Kidney glomerular epithelial cell (primary cell): ENCODE measurements around the gene NEDD9.
A peak's percentile ranks its signal among the peaks of the same experiment; 100 is the strongest.

Experiments used
- DNase-seq: peaks from one replicate; lab custom pipeline; 2025; lab: John Stamatoyannopoulos, UW

NEDD9 gene

GRCh38 chr6:11262242-11262641 is 29.8 kb upstream of the NEDD9 start:
- no peak for DNase-seq

- no peak for DNase-seq
Measured at GRCh38 chr6:11260249-11261038, 28.0 kb upstream of the NEDD9 start.

DNA sequence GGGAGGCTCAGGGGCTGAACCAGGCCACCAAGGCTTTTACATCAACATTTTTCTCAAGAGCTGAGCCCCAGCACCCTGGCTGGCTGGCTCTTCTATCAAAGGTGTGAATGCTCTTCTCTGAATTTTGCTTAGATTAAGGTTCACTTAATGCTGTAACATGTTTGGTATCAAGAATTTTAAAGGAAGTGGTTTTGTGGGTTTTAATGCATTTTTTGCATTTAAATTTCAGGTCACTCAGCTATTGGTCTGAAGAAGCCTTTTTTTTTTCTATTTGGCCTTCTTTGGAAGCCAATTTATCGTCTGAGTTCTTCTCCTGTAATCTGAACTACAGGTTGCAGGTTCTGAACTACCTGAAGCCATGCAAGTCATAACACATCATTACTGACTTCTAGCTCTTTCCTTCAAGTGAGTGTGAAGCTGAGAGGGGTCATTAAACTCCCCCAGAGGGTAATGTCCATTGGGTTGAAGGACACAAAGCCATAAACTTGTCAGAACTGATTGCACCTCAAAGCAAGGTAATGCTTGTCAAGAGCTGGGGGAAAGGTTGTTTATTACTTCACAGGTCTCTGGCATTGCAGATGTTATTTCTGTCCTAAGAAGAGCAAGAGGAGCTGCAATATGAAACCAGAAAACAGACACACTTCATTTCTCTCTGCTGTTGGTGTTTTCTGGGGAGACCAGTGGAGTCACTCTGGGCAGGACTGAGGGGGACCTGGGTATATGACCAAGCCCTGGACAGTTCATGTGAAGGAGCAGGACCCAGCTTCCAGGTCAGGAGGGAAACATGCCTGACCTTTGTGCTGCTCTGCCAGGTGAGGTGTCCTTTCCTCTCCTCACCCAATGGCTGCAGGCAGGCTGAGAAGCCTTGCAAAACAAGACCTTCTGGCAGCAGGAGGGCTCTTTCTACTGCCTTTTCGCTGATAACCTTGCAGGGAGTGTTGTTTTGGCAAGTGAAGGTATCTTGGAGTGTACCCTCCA is 26.1 kb upstream of the NEDD9 start:
- DNase-seq, result no peak

DNA sequence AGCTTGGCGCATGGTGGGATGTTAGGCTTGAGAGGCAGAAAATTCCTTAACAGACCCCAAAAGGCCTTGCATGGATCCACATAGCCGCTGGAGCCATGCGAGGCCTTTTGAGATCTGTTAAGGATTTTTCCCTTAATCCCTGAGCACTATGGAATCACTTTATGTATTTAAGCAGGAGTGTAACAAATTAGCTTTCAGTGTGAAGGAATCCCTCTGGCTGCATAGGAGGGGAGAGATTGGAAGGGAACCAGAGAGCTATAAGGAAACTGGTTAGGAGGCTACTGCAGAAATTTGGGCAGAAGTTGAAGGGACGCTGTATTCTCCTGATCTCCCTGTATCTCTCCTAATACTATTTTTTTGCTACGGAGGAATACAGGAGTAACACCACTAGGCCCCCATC is 23.1 kb upstream of the NEDD9 start:
- DNase-seq, result no peak

GRCh38 chr6:11253594-11253993 is 21.1 kb upstream of the NEDD9 start:
- DNase-seq, result no peak

DNA sequence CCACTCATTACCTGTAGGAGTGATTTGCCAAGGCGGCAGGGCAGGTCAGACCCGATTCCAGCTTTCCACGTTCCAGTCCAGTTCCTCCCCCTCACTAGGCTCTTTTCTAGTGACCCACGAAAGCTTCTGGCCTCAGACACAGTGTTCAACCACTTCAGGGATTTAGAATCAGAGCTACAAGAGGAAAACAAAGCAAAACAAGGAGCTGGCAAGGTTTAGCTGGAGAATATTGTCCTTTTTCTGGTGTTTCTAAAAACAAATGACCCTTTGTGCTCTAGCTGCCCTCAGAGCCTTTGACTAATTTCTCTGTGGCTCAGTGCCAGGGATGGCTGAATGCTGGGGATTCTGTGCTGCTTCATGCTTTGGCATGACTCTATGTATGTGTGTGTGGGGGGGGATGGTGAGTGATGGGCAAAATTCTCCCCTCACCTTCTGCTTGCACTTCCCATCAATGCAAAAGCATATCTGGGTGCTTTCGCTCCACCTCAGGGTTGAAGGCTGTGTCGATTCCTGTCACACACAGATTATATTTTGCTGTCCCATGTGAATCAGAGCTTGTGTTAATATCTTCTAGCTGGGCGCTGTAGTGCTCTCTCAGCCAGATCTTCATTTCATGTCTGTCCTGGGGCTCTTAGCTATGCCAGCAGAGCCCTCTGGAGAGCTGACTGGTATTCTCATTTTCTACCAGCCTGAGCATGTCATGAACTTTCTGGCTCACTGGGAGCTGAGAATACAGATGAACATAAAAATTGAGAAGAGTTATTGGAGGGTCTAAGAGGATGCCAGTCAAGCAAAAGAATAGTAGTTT is 19.3 kb upstream of the NEDD9 start:
- DNase-seq, result peak; percentile 66

DNA sequence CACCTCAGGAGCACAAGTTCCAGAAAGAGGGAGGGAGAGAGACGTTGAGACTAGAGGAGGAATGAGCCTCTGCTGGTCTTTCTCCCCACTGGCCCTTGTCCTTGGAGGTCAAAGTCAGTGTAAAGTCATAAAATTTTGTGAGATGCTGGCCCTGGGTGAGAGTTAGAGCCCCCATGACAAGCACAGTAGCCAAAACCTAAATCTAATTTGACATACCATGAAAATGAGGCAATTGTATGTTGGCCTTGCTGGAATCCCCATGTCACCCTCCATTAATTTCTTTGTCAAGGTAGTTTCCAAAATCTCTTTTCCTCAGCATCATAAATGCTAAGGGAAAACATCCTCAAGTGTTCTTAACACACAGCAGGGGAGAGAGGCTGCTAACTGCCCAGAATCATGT is 17.6 kb upstream of the NEDD9 start:
- no peak for DNase-seq

DNA sequence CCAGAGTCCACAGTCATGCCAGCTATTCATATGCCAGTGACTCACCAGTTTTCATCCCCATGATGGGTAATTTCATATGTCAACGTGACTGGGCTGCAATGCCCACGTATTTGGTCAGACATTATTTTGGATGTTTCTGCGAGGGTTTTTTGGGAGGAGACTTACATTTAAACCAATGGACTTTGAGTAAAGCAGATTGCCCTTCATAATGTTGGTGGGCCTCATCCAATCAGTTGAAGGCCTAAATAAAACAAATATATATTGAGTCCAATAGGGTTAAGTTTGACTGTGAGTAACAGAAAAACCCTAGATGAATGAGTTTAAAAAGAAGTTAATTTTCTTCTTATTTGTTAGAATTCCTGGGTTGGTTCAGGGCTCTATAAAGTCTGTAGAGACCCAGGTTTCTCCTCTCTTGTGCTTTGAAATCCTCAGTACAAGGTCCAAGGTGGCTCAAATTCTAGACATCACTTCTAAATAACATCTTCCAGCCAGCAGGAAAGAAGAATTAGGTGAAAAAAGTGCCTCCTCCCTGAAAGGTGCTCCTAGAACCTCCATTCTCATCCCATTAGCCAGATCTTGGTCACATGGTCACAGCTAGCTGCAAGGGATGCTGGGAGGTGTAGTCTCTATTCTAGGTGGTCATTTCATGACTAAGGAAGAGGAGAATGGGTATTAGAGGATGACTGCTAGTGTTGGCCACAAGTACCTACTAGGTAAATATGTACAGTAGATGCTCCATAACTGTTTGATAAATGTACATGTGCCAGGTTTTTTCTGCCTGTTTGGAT is 16.7 kb upstream of the NEDD9 start:
- DNase-seq, result no peak

GRCh38 chr6:11246722-11247121 is 14.3 kb upstream of the NEDD9 start:
- no peak for DNase-seq

GRCh38 chr6:11245381-11246256 is 13.2 kb upstream of the NEDD9 start:
- no peak for DNase-seq

DNA sequence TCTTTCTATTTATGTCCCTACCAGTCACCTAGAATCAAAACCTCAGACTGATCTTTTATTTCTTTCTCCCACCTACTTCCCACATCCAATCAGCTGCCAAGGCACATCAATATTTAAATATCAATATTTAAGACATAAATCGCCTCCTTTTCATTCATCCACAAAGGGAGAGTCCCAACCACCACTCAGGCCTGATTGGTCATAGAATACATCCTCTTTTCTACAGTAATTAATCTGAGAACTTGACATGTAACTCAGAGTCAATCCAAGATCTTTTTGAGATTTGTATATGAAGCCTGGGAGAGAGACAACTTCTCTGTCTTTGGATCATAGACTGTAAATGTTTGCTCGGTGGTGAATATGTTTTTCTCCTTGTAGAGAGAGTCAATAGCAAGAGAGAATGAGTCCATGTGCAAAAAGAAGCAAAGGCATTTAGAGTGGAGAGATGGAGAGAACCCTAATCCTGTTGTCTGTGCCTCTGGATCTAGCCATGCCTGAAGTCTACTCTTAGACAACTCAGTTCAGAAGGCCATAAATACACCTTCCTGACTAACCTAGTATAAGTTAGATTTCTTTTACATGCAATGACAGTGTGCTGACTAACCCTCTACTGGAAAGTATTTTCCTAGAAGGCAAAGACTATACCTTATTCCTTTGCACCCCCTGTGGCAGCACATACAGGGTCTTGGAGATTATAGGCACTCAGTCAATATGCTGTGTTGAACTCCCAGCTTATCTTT is 12.1 kb upstream of the NEDD9 start:
- DNase-seq, result no peak

GRCh38 chr6:11243861-11244260 is 11.4 kb upstream of the NEDD9 start:
- no peak for DNase-seq

DNA sequence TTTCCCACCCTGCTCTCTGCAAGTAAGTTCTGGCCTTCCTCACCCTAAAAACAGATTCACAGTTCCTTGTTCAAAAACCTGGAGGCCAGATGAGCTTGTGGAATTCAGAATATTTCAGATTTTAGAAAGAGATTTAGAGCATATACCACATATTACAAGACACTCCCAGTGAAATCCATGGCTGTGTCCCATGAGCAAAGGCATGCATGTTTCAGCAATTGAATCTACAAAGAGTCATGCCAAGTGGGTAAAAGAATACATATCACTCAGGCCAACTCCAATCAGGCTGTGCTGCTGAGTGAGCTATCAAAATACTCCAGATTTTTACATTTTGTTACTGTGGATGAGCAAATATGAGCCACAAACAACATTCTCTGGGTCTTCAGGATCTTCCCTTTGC is 10.2 kb upstream of the NEDD9 start:
- DNase-seq, result no peak

DNA sequence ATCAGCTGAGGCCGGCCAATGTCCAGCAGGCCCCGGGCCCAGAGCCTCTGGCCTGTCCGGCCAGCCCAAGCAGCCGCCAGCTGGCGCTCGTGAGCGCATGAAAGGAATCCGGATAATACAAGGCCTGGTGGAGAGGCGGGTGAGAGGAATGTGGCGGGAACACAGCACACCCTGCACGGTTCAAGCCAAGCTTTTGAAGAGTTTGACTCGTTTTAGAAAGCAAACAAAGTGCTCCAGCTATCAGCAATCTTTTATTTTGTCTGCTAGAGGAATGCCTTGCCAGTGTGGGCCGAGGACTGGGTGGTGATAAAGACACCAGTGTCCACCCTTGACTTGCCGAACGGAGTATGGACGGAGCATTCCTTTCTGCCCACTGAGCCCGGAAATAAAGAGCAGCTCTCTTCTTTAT is 9.3 kb upstream of the NEDD9 start:
- no peak for DNase-seq

GRCh38 chr6:11241154-11241792 is 8.8 kb upstream of the NEDD9 start:
- no peak for DNase-seq

GRCh38 chr6:11237956-11238355 is 5.5 kb upstream of the NEDD9 start:
- no peak for DNase-seq

DNA sequence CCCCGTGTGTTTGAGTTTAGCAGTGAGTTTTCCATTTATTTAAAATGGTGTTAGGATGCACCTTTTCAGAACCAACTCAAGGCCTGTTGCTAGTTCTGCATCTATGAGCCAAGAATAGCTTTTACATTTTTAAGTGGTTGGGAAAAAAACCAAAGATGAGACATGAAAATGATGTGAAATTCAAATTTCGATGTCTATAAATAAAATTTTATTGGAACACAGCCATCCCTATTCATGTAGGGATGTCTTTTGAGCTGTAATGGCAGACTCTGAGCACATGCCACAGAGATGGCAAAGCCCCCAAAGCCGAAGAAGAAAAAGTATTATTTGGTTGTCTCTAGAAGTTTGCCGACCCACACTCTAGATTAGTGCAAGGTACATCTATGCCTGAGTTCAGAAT is 5.0 kb upstream of the NEDD9 start:
- no peak for DNase-seq

DNA sequence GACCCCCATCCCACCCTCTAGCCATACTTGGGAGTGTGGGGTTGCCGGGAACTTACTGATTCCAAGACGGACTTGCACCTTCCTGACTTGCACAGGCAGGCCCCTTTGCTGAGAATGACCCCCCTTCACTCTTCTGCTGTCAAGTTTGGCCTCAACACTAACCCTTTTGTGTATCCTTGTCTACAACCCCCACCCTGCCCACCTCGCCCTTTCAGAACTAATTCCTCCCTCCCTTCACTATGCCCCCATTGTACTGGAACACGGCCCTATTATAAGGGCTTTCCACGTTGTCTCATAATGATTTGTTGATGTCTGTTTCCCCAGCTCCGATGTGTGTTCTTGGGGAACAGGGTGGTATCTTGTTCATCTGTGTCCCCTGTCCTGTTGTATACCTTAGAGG is 4.4 kb upstream of the NEDD9 start:
- DNase-seq, result no peak

DNA sequence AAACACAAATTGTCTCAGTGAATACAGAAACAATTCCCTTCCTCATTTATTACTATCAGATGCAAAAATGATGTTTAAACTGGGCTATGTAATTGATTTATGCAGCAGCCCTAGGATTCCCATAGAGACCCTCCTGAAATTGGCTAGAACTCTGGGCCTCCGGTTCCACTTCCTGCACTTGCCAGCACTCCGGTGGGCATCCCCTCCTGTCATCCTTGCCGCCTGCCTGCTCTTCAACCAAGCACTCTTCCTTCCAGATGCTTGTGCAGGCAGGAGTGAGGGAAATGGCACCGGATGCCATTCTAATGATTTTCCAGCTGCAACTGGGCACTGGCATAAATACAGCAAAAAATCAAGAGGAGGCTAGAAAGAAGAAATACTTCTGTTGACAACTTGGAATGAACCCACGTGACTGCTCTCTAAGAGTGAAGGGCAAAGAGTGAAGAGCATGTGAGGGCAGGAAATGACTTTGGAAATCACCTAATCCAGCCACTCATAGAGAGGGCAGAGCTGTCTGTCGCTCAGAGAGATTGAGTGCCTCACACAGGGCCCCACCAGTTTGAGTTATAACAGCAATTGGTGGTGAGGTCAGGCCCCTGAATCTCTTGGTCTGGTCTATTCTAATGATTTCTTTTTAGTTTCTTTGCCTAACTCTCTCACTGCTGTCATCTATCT is 3.7 kb upstream of the NEDD9 start:
- DNase-seq, result peak; percentile 46
